Measurements from ENCODE around the gene COL4A1.

COL4A1 gene

DNA sequence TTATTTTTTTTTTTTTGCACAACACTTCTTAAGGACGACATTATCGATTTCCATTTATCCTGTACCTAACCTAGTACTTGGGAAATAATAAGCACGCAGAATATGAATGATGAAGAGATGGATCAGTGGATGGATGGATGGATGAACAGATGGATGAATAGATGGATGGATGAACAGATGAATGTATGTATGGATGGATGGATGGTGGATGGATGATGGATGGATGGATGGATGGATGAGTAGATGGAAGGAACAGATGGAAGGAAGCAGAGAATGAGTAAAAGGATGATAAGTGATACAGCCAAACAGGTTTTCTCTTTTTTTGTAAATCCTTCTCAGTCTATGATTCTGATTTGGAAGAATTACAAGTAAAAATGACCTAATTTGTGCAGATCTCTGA is 166.9 kb downstream of the COL4A1 start:
- no peaks in the 10 kb centered on the region for H3K36me3 ChIP-seq (ENCODE audit: insufficient read depth, low read length)
- H3K9me3 ChIP-seq (ENCODE audit: low read length) = 0 out of 2 replicates have a peak, but pooled peaks cover 2% of the 10 kb centered on the region
- H3K27ac ChIP-seq (ENCODE audit: low read depth, low read length, poor library complexity, severe bottlenecking) = no peak overlapping the region
- no peak overlapping the region for H2AFZ ChIP-seq (ENCODE audit: low read length)
- no peaks in the 10 kb centered on the region for H3F3A ChIP-seq (ENCODE audit: insufficient read depth, low read length)
- TF ChIP-seq, protein P1, sequence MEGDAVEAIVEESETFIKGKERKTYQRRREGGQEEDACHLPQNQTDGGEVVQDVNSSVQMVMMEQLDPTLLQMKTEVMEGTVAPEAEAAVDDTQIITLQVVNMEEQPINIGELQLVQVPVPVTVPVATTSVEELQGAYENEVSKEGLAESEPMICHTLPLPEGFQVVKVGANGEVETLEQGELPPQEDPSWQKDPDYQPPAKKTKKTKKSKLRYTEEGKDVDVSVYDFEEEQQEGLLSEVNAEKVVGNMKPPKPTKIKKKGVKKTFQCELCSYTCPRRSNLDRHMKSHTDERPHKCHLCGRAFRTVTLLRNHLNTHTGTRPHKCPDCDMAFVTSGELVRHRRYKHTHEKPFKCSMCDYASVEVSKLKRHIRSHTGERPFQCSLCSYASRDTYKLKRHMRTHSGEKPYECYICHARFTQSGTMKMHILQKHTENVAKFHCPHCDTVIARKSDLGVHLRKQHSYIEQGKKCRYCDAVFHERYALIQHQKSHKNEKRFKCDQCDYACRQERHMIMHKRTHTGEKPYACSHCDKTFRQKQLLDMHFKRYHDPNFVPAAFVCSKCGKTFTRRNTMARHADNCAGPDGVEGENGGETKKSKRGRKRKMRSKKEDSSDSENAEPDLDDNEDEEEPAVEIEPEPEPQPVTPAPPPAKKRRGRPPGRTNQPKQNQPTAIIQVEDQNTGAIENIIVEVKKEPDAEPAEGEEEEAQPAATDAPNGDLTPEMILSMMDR (IDR thresholded peaks at IDR 0.05; ENCODE audit: low read length) = no peak
- TF ChIP-seq EZH2 (IDR thresholded peaks at IDR 0.05; ENCODE audit: borderline replicate concordance, low read length) = no peak
- no peaks in the 10 kb centered on the region for H3K4me1 ChIP-seq (ENCODE audit: insufficient read depth, low read length, severe bottlenecking)
- no peak overlapping the region for H3K4me2 ChIP-seq (ENCODE audit: low read length)
- H3K9ac ChIP-seq (ENCODE audit: low read length) = no peak overlapping the region
- H3K4me3 ChIP-seq (ENCODE audit: low read depth, low read length, poor library complexity, severe bottlenecking) = no peak overlapping the region
- H3K9me2 ChIP-seq (ENCODE audit: low read depth, low read length) = no peaks in the 10 kb centered on the region
- no peaks in the 10 kb centered on the region for H3K79me2 ChIP-seq (ENCODE audit: insufficient read depth, low read length)
- H4K20me1 ChIP-seq (ENCODE audit: insufficient read depth, low read length) = no peaks in the 10 kb centered on the region
- no peaks in the 10 kb centered on the region for H3K27me3 ChIP-seq (ENCODE audit: insufficient read depth, low read length)

DNA sequence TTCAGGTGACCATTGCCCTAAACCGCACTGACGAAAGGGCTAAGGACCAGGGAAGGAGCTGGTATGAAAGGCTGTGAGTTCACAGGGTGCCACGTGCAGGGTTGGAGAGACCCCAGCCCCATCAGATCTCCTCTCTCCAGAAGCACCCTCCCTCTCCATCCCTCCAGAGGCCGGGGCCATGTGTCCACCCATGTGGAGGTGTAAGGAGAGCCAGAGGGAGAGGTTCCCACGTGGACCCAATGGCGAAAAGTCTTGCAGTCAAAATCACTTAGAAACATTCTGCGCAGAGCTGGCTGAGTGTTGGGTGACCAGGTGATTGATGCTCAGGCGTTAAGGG is 168.3 kb downstream of the COL4A1 start:
- Histone ChIP-seq H3K4me3 (ENCODE audit: low read depth, low read length, poor library complexity, severe bottlenecking) (no peak overlapping the region), H3F3A (ENCODE audit: insufficient read depth, low read length) (no peaks in the 10 kb centered on the region), H3K36me3 (ENCODE audit: insufficient read depth, low read length) (no peaks in the 10 kb centered on the region), H3K9me2 (ENCODE audit: low read depth, low read length) (no peaks in the 10 kb centered on the region), H3K79me2 (ENCODE audit: insufficient read depth, low read length) (no peaks in the 10 kb centered on the region), H3K27me3 (ENCODE audit: insufficient read depth, low read length) (no peaks in the 10 kb centered on the region), H3K4me1 (ENCODE audit: insufficient read depth, low read length, severe bottlenecking) (no peaks in the 10 kb centered on the region), H3K27ac (ENCODE audit: low read depth, low read length, poor library complexity, severe bottlenecking) (no peak overlapping the region), H2AFZ (ENCODE audit: low read length) (no peak overlapping the region), H3K4me2 (ENCODE audit: low read length) (no peak overlapping the region), H3K9ac (ENCODE audit: low read length) (no peak overlapping the region), H3K9me3 (ENCODE audit: low read length) (0 out of 2 replicates have a peak, but pooled peaks cover 2% of the 10 kb centered on the region), H4K20me1 (ENCODE audit: insufficient read depth, low read length) (no peaks in the 10 kb centered on the region)
- no peak for TF ChIP-seq EZH2 (IDR thresholded peaks at IDR 0.05; ENCODE audit: borderline replicate concordance, low read length)

DNA sequence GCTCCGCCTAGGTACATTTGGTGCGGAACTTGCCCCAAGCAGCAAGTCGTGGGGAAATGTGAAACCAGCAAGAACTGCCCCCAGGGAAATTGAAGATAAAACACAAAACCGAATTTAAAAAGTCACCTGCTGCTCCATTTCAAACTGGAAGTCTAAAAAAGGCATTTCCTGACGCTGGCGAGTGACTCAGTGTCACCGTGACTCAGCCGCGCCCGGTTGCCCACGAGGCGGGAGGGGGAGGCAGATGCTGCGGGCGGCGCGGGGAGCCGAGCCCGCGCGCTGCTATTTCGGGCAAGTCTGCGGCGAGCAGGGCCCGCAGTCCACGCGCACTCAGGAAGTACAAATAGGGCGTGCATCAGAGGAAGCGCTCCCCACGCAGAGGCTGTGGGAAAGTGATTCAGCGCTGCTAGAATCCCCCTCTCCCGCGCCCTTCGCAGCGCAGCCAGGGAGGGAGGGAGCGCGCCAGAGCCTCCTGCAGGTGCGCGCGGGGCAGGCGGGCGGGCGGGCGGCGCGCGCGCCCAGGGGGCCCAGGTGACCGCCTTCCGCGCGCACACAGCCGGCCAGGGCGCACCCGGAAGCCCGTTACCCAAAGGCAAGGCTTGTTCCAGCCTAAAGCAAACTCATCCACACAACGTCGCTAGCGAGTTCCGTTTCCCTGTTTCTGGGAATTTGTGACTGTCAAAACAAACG is 168.8 kb downstream of the COL4A1 start:
- H3K9me3 ChIP-seq (ENCODE audit: low read length) = 0 out of 2 replicates have a peak, but pooled peaks cover 2% of the 10 kb centered on the region
- no peaks in the 10 kb centered on the region for H3K27me3 ChIP-seq (ENCODE audit: insufficient read depth, low read length)
- no peak overlapping the region for H3K4me3 ChIP-seq (ENCODE audit: low read depth, low read length, poor library complexity, severe bottlenecking)
- H3K36me3 ChIP-seq (ENCODE audit: insufficient read depth, low read length) = no peaks in the 10 kb centered on the region
- H3F3A ChIP-seq (ENCODE audit: insufficient read depth, low read length) = no peaks in the 10 kb centered on the region
- H4K20me1 ChIP-seq (ENCODE audit: insufficient read depth, low read length) = no peaks in the 10 kb centered on the region
- H3K4me2 ChIP-seq (ENCODE audit: low read length) = no peak overlapping the region
- no peak overlapping the region for H2AFZ ChIP-seq (ENCODE audit: low read length)
- H3K9me2 ChIP-seq (ENCODE audit: low read depth, low read length) = no peaks in the 10 kb centered on the region
- H3K27ac ChIP-seq (ENCODE audit: low read depth, low read length, poor library complexity, severe bottlenecking) = no peak overlapping the region
- H3K4me1 ChIP-seq (ENCODE audit: insufficient read depth, low read length, severe bottlenecking) = no peaks in the 10 kb centered on the region
- no peak overlapping the region for H3K9ac ChIP-seq (ENCODE audit: low read length)
- TF ChIP-seq, protein P1 (IDR thresholded peaks at IDR 0.05; ENCODE audit: low read length) = no peak
- no peak for TF ChIP-seq EZH2 (IDR thresholded peaks at IDR 0.05; ENCODE audit: borderline replicate concordance, low read length)
- H3K79me2 ChIP-seq (ENCODE audit: insufficient read depth, low read length) = no peaks in the 10 kb centered on the region

DNA sequence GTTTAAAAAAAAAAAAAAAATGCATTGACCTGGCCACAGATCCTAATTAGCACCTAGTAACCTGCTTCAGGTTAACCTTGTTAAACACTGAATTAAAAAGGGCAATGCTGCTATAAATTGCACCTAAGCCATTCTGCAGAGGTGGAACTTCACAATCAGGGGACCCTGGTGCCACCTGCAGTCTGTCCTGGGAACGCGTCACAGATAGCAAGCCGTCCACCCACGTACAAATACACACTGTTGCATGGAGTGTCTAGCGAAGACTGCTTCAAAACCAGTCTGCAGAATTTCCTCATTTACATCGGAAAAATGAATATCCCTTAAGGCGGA is 169.3 kb downstream of the COL4A1 start:
- Histone ChIP-seq H3K9me2 (ENCODE audit: low read depth, low read length) (no peaks in the 10 kb centered on the region), H3K4me2 (ENCODE audit: low read length) (no peak overlapping the region), H3K9ac (ENCODE audit: low read length) (no peak overlapping the region), H2AFZ (ENCODE audit: low read length) (no peak overlapping the region), H3K36me3 (ENCODE audit: insufficient read depth, low read length) (no peaks in the 10 kb centered on the region), H3K9me3 (ENCODE audit: low read length) (0 out of 2 replicates have a peak, but pooled peaks cover 2% of the 10 kb centered on the region), H4K20me1 (ENCODE audit: insufficient read depth, low read length) (no peaks in the 10 kb centered on the region), H3K4me3 (ENCODE audit: low read depth, low read length, poor library complexity, severe bottlenecking) (no peak overlapping the region), H3K79me2 (ENCODE audit: insufficient read depth, low read length) (no peaks in the 10 kb centered on the region), H3K27ac (ENCODE audit: low read depth, low read length, poor library complexity, severe bottlenecking) (no peak overlapping the region), H3K4me1 (ENCODE audit: insufficient read depth, low read length, severe bottlenecking) (no peaks in the 10 kb centered on the region), H3K27me3 (ENCODE audit: insufficient read depth, low read length) (no peaks in the 10 kb centered on the region), H3F3A (ENCODE audit: insufficient read depth, low read length) (no peaks in the 10 kb centered on the region)
- TF ChIP-seq EZH2 (IDR thresholded peaks at IDR 0.05; ENCODE audit: borderline replicate concordance, low read length) = no peak
- TF ChIP-seq, protein P1 (IDR thresholded peaks at IDR 0.05; ENCODE audit: low read length) = peak; percentile 51; the same call in 1 of the 2 replicates

Data from OCI-LY1 (cell line).